A204.1 (cell line): ENCODE measurements around the gene VPS33B.

Source experiments
- FAIRE-seq: peaks from 2 replicates; lab custom pipeline; 2012; peaks lifted over from hg19 to GRCh38; lab: Jason Lieb, UNC

The VPS33B gene

GRCh38 chr15:90974216-90974615 is 48.2 kb downstream of the VPS33B start:
- FAIRE-seq: no peak

GRCh38 chr15:90972133-90972532 is 50.3 kb downstream of the VPS33B start:
- no peak for FAIRE-seq

DNA sequence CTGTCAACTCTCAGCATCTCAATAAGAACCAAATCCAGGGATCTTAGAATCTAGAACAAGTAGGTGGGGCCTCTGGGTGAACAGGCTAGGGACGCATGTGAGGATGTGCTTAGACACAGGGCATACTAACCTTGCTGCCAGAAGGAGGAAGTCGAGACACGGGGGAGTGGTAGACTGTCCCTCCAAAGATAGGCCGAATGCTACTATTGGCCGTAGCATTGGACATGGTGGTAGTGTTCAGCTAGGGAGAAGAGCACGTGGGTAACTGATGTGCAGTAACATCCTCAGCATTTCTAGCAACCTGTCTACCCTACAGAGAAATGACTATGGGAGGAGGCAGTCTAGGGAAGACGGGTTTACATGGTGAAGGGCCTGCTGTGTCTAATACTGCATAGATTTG is 52.1 kb downstream of the VPS33B start:
- FAIRE-seq: no peak

DNA sequence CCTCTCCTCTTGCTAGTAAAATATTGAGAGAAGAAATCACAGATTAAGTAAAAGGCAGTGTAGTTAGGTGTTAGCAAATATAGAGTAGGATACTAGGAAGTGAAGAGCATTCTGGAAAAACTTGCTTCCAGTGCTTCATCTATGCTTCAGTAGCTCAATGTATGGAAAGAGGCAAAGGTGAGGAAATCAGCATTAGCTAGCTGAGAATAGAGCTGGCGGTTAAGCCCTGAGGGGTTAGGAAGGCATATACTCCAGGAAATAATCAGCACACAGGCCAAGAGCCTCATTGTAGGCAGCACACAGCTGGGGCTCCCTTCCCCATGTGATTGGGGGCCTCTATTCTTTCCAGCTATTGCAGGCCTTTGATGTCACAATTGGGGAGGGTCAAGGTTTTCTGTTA is 54.0 kb downstream of the VPS33B start:
- FAIRE-seq: no peak

DNA sequence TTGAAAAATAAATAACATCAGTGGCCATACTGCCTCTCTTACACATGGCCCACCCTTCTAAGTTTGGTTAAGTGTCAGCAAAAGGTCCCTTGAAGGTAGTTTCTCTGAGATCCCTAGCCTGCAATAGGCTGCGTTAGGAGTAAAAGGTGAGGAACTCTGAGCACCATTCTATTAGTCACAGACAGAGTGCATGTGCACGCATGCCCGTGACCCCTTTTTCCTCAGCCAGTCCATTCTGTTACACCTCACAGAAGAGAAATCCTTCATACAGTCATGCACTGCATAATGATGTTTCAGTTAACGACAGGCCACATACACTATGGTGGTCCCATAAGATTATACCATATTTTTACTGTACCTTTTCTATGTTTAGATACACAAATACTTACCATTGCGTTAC is 55.2 kb downstream of the VPS33B start:
- FAIRE-seq: no peak

DNA sequence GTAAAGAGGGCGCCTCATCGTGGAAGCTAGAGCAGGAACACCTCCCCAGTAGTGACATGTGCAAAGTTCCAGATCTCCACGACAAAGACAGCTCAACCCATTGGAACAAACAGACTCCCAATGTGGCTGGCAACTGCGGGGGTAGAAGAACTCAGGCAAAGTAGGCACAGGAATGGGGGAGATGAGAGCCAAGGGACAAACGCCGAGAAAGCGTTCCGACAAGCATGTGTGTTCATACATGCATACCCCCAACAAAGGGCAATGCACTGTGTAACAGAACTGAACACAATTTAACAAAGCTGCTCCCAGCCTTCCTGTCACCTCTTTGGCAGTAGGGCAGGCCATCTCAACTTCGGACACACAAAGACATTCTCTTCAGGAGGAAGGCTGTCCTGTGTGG is 56.1 kb downstream of the VPS33B start:
- no peak for FAIRE-seq

DNA sequence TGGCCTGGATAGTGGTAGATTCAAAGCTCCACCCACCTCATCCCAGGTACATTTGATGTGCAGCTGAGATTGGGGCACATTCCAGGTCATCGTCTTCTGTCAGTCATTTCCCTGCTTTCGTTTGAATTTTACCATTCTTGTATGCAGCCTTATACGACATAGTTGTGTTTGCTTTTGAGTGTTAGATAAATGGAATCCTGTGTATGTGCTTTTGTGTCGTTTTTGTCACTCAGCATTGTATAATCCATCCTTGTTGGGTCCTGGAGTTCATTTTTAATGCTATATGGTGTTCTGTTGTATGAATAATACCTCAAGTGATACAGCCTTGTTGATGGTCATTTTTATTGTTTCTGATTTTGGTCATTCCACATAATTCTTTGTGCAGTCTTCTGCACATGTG is 60.4 kb downstream of the VPS33B start:
- no peak for FAIRE-seq

GRCh38 chr15:90960298-90961091 is 61.9 kb downstream of the VPS33B start:
- FAIRE-seq: no peak

GRCh38 chr15:90959894-90960293 is 62.5 kb downstream of the VPS33B start:
- FAIRE-seq: no peak

DNA sequence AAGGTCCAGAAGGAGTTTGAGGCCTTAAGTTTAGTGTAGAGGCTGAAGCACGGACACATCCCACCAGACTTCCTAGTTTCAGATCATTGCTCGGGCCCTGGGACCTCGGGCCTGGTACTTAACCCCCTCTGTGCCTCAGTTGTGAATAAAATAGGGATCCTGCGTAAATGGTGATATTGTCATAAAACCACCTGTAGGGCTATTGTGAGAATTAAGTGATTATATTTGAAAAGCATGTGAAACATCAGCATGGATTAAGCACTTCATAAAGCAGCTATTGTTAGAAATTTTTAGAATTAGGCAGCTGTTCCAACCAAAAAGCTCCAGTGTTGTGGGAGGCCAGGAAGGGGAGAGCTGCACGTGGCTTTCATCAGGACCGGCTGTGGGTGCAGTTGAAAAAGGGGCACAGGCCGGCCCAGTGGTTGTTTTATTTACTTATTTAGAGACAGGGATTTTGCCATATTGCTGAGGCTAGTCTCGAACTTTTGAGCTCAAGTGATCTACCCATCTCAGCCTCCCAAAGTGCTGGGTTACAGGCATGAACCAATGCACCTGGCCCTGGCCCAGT is 63.3 kb downstream of the VPS33B start:
- no peak for FAIRE-seq

- no peak for FAIRE-seq
Measured at GRCh38 chr15:90957791-90958190, 64.6 kb downstream of the VPS33B start.

DNA sequence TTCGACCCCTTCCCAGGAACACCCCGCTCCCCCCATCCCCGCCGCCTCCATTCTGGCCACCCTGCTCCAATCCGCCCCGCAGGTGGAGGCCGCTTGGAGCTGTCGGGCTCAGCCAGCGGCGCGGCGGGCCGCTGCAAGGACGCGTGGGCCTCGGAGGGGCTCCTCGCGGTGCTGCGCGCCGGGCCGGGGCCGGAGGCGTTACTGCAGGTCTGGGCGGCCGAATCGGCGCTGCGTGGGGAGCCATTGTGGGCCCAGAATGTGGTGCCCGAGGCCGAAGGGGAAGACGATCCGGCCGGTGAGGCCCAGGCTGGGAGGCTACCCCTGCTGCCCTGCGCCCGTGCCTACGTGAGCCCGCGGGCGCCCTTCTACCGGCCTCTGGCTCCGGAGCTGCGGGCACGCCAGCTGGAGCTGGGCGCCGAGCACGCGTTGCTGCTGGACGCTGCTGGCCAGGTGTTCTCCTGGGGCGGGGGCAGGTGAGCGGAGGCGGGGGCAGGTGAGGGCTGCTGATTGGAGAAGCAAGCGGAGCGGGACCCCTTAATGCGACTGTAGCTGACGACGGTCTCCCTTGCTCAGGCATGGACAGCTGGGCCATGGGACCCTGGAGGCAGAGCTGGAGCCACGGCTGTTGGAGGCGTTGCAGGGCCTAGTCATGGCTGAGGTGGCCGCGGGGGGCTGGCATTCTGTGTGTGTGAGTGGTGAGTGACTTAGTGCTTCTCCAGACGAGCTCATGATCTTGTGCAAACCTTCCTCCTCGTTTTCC is 65.2 kb downstream of the VPS33B start:
- FAIRE-seq: no peak

GRCh38 chr15:90956274-90957030 is 65.9 kb downstream of the VPS33B start:
- no peak for FAIRE-seq

- FAIRE-seq: no peak
Measured at GRCh38 chr15:90955624-90956273, 66.6 kb downstream of the VPS33B start.

DNA sequence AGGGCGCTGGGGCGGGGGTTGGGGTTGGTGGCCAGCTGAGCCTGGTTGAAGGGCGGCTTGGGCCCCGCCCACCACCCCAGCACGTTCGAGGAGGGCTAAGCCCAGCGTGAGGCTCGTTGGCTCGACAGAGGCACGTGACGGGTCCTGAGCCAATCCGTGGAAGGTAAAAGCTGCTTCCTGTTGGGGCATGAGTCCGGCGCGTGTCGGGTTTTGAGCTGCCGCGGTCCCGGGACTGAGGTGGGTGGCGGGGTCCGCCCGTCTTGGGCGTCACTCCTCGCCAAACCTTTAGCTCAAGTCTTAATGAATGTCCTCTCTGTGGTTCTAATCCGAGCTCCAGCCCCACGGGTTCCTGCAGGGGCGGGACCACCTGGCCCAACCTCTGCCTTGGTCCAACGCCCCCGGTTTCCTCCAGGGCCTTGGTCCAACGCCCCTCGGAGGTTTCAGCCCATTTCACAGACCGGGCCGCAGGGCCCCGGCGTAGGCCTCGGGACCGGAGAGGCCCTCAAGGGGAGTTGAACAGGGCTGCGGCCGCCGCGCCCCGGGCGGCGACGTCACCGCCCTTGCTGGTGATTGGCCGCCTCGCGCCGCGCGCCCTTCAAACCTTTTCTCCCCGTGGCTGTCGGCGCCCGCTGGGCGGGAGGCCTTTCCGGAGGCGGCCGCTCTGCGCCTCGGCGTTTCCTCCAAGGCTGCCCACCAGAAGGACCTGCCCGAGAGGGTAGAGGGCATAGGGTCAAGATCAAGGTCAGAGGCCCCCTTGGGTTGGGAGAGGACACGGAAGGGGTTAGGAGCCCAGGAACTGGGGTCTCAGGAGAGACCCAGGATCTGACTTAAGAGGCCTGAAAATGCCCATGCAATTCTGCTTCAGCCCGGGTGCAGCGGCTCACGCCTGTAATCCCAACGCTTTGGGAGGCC is 67.4 kb downstream of the VPS33B start, which contains the start of gene RCCD1:
Gene RCCD1, plus strand, starts transcription at position 173 of the 912 bp plus-strand sequence. CDS start 1,851 bp downstream, outside the sequence.
- peak; percentile 59 for FAIRE-seq

- FAIRE-seq: no peak
Measured at GRCh38 chr15:90953947-90954711, 68.3 kb downstream of the VPS33B start.

- no peak for FAIRE-seq
Measured at GRCh38 chr15:90952901-90953677, 69.3 kb downstream of the VPS33B start.

GRCh38 chr15:90950676-90951075 is 71.7 kb downstream of the VPS33B start:
- FAIRE-seq: no peak

GRCh38 chr15:90949979-90950675 is 72.3 kb downstream of the VPS33B start:
- no peak for FAIRE-seq
